Keratinocyte (primary cell): ENCODE measurements around the gene SLX4IP. TPM values are rescaled to one million over a fixed set of nuclear protein-coding genes. Genes with fewer than 3 reads are reported as not detected.
A peak's percentile ranks its signal among the peaks of the same experiment; 100 is the strongest.

Experiments used
- DNase-seq: peaks from one replicate; pipeline ENCODE4 v3.0.0-alpha.2; 2011; ENCODE audit warnings: low read depth, missing footprints, low spot score
- FAIRE-seq: peaks from 2 replicates; lab custom pipeline; 2011; peaks lifted over from hg19 to GRCh38; lab: Jason Lieb, UNC
- H2AFZ ChIP-seq: 2 replicates; pipeline ENCODE4 v1.6.0; 2012; ENCODE audit warnings: low read length, control low read depth, inconsistent platforms; ENCODE audit not compliant: control insufficient read depth
- H3K27ac ChIP-seq: 2 replicates; pipeline ENCODE4 v1.5.1; 2011; ENCODE audit warnings: low read length; ENCODE audit not compliant: control insufficient read depth, insufficient read depth
- H3K27me3 ChIP-seq: 3 replicates; pipeline ENCODE4 v1.6.0; 2011; ENCODE audit warnings: low read length; ENCODE audit not compliant: control insufficient read depth, insufficient read depth; ENCODE audit errors: extremely low read depth
- H3K36me3 ChIP-seq, 2 experiments: 2 replicates in 1 of 2; 3 replicates in 1 of 2; pipeline ENCODE4 v1.5.1; 2011; ENCODE audit warnings: low read length in 2 of 2, mild to moderate bottlenecking in 1 of 2; ENCODE audit not compliant: control insufficient read depth in 2 of 2, insufficient read depth in 2 of 2; ENCODE audit errors: extremely low read depth in 1 of 2
- H3K4me1 ChIP-seq: 3 replicates; pipeline ENCODE4 v1.5.1; 2011; ENCODE audit warnings: low read length; ENCODE audit not compliant: control insufficient read depth, insufficient read depth; ENCODE audit errors: extremely low read depth
- H3K4me2 ChIP-seq: 3 replicates; pipeline ENCODE4 v1.6.0; 2011; ENCODE audit warnings: low read depth, low read length; ENCODE audit not compliant: control insufficient read depth, insufficient read depth; ENCODE audit errors: extremely low read depth
- H3K4me3 ChIP-seq, 3 experiments: fragments of 200-600 bp in 1 of 3; sonication (generic) in 1 of 3; 2 replicates in 2 of 3; 3 replicates in 1 of 3; pipeline ENCODE4 v1.5.1; 2011 to 2016; ENCODE audit warnings: low read length in 3 of 3, mild to moderate bottlenecking in 3 of 3, control low read depth in 2 of 3, inconsistent platforms in 1 of 3, low read depth in 1 of 3, mixed read lengths in 1 of 3, mixed run types in 1 of 3, moderate library complexity in 1 of 3; ENCODE audit not compliant: control insufficient read depth in 2 of 3, insufficient read depth in 2 of 3; ENCODE audit errors: extremely low read depth in 1 of 3
- H3K79me2 ChIP-seq: 2 replicates; pipeline ENCODE4 v1.6.0; 2012; ENCODE audit warnings: low read length; ENCODE audit not compliant: control insufficient read depth, insufficient read depth
- H3K9ac ChIP-seq: 3 replicates; pipeline ENCODE4 v1.6.0; 2011; ENCODE audit warnings: low read length; ENCODE audit not compliant: control insufficient read depth, insufficient read depth; ENCODE audit errors: extremely low read depth
- H3K9me1 ChIP-seq: 3 replicates; pipeline ENCODE4 v1.6.0; 2011; ENCODE audit warnings: low read length; ENCODE audit not compliant: control insufficient read depth, insufficient read depth; ENCODE audit errors: extremely low read depth
- H3K9me3 ChIP-seq: 2 replicates; pipeline ENCODE4 v1.5.1; 2012; ENCODE audit warnings: low read depth, low read length; ENCODE audit not compliant: control insufficient read depth
- H4K20me1 ChIP-seq: 3 replicates; pipeline ENCODE4 v1.6.0; 2011; ENCODE audit warnings: low read length; ENCODE audit not compliant: control insufficient read depth, insufficient read depth; ENCODE audit errors: extremely low read depth
- EZH2 ChIP-seq: IDR thresholded peaks from one replicate; pipeline ENCODE4 v1.6.1; 2012; ENCODE audit warnings: inconsistent platforms, mild to moderate bottlenecking, low read length, moderate library complexity
- dilution Hi-C: fragments of 300-500 bp; cut with MboI; formaldehyde crosslinking; loops from one replicate; pipeline ENCODE4 v1.7.0; 2020; ENCODE audit warnings: low sequenced_read_pairs; ENCODE audit not compliant: extremely low pct_ligation_motif_present
- polyA plus RNA-seq, 5 experiments: library from polyadenylated mRNA; depleted of rRNA in 3 of 5; stranded (reverse) in 3 of 5; stranded (forward) in 1 of 5; unstranded in 1 of 5; fragments of >200 nt; gene quantifications; 1 replicate in 1 of 5; 2 replicates in 3 of 5; 3 replicates in 1 of 5; pipeline versions ENCODE4 v1.2.1 to v1.2.3, GENCODE V29; 2011 to 2012; ENCODE audit warnings: missing spikeins in 2 of 5, low read depth in 1 of 5, low replicate concordance in 1 of 5
- TF ChIP-seq, protein P1 (sequence below), 3 experiments: IDR thresholded peaks in 1 of 3; conservative IDR thresholded peaks in 1 of 3; optimal IDR thresholded peaks in 1 of 3; 2 replicates in 2 of 3; 3 replicates in 1 of 3; pipeline versions ENCODE3 to v1.5.1; 2011; ENCODE audit warnings: low read length in 3 of 3, mild to moderate bottlenecking in 3 of 3, moderate library complexity in 2 of 3, control low read depth in 1 of 3, inconsistent platforms in 1 of 3; ENCODE audit not compliant: insufficient read depth in 2 of 3; ENCODE audit errors: extremely low read depth in 1 of 3

SLX4IP gene
- polyA plus RNA-seq, 1 donor (not counting 4 experiments of a cell fraction or from before 2014, with no cell fraction given) = 3.0 TPM

DNA sequence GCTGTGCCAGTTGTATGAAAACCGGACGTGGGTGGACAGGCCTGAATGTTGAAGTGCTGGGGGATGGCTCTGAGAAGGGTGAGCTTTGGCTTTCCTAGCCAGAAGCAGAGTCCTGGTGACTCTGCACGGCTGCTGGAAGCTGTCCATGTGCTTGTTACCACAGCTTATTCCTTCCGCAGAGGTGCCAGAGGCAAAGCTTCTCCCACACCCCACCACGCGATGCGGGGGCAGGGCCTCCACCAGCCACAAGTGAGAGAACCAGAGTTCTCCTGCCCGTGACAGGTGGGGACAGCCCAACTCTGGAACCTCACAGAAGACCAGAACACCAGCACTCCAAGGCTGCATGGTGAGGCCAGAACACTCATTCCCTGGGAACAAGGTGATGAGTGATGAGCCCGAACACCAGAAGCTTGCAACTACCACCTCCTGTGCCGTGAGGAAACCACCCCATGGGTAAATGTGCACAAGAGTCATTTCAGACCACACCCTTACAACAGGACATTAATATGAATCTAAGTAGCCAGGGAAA is 202.0 kb downstream of the SLX4IP start:
- H3K4me3 ChIP-seq = no peak overlapping the region
- TF ChIP-seq, protein P1, sequence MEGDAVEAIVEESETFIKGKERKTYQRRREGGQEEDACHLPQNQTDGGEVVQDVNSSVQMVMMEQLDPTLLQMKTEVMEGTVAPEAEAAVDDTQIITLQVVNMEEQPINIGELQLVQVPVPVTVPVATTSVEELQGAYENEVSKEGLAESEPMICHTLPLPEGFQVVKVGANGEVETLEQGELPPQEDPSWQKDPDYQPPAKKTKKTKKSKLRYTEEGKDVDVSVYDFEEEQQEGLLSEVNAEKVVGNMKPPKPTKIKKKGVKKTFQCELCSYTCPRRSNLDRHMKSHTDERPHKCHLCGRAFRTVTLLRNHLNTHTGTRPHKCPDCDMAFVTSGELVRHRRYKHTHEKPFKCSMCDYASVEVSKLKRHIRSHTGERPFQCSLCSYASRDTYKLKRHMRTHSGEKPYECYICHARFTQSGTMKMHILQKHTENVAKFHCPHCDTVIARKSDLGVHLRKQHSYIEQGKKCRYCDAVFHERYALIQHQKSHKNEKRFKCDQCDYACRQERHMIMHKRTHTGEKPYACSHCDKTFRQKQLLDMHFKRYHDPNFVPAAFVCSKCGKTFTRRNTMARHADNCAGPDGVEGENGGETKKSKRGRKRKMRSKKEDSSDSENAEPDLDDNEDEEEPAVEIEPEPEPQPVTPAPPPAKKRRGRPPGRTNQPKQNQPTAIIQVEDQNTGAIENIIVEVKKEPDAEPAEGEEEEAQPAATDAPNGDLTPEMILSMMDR (optimal IDR thresholded peaks at IDR 0.05 in 1 of 3, IDR thresholded peaks at IDR 0.05 in 1 of 3, conservative IDR thresholded peaks at IDR 0.05 in 1 of 3; ENCODE audit: extremely low read depth in 1 of 3, insufficient read depth in 2 of 3, low read length in 3 of 3) = no peak
- no peak for TF ChIP-seq EZH2
- H3K9ac ChIP-seq = peak overlapping the region; percentile 56
- peaks cover 83% of the 10 kb centered on the region for H3K4me1 ChIP-seq
- H3K27ac ChIP-seq = peak overlapping the region; percentile 83
- H3K79me2 ChIP-seq = peaks cover 28% of the 10 kb centered on the region
- H3K27me3 ChIP-seq = no peaks in the 10 kb centered on the region
- FAIRE-seq = peak; percentile 89
- peaks cover 14% of the 10 kb centered on the region for H4K20me1 ChIP-seq
- H3K9me3 ChIP-seq = no peaks in the 10 kb centered on the region
- no peak overlapping the region for H2AFZ ChIP-seq
- peaks cover 7% of the 10 kb centered on the region for H3K9me1 ChIP-seq
- dilution Hi-C loops = no loop called here
- no peak for DNase-seq
- H3K36me3 ChIP-seq = peaks cover 30 to 43% of the 10 kb centered on the region in 2 experiments
- peak overlapping the region; percentile 33 for H3K4me2 ChIP-seq

DNA sequence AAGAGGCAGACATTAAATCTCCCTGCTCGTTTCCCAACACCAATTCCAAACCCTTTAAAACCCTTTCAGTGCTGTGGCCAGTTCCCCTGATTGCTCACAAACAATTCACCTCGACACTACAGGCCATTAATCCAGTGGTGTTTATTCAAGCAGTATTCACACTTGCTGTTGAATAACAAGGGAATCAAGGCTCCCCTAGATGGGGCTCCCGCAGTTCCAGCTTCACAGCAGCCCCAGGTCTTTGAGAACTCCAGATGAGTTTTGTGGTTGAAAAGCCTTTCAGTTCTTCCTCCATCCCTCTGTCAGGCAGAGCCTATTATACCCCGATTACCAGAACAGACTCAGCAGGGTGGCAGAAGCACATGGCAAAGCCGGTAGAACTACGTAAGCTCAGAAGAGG is 202.5 kb downstream of the SLX4IP start:
- dilution Hi-C loops = no loop called here
- Histone ChIP-seq H3K27me3 (no peaks in the 10 kb centered on the region), H4K20me1 (peaks cover 14% of the 10 kb centered on the region), H3K4me3 (no peak overlapping the region), H3K36me3 (peaks cover 34 to 47% of the 10 kb centered on the region in 2 experiments), H3K9me3 (no peaks in the 10 kb centered on the region), H3K9ac (peak overlapping the region; percentile 56), H3K9me1 (peaks cover 7% of the 10 kb centered on the region), H2AFZ (no peak overlapping the region), H3K79me2 (peaks cover 32% of the 10 kb centered on the region), H3K27ac (peak overlapping the region; percentile 83), H3K4me2 (peak overlapping the region; percentile 33), H3K4me1 (peaks cover 80% of the 10 kb centered on the region)
- DNase-seq (no peak), FAIRE-seq (no peak)
- no peak for TF ChIP-seq EZH2
- TF ChIP-seq, protein P1 (optimal IDR thresholded peaks at IDR 0.05 in 1 of 3, IDR thresholded peaks at IDR 0.05 in 1 of 3, conservative IDR thresholded peaks at IDR 0.05 in 1 of 3; ENCODE audit: extremely low read depth in 1 of 3, insufficient read depth in 2 of 3, low read length in 3 of 3) = no peak
